ENCODE results near the gene ACADSB. TPM values are rescaled to one million over a fixed set of nuclear protein-coding genes. Genes with fewer than 3 reads are reported as not detected.

ACADSB gene
- total RNA-seq, 4 donors from 2014 or later, result 18.0 to 36.9 (median 27.4) TPM

DNA sequence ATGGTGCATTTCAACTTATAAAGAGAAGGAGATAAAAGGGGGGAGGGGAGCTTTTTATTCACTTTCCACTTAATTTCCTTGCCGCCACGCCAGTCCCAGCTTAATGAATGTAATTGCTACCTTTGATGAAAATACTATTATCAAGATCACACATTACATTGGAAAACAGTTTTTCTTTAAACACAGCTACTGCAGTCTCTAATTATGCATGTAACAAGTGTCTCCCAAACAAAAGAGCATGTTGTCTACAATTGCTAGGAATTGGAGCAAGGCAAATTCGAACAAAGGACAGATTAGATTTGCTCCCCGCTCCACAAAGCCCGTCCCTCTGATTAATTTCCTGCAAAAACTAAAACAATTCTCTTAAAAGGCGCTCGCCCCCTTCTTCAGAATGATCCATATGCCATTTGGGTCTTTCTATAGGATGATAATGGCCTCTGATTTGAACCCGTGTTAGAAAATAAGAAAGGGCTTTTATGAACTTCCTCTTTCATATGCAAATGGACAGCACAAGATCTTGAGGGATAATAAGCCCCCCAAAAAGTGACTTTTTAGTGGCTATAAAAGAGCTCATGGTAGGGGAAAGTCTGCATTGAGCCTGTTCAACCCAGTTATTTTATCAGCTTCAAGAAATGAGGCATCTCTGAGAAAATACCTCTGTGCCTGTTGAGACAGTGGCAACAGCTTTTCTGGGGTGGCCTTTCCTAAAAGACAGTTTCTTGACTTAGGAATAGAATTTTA is 60.6 kb downstream of the ACADSB start:
- H3K4me3 ChIP-seq, result no peak overlapping the region
- peaks cover 33% of the 10 kb centered on the region for H3K27me3 ChIP-seq
- 55% methylated on average over 8 of the region's 8 CpGs for WGBS
- no peak overlapping the region for H3K27ac ChIP-seq
- H3K4me1 ChIP-seq, result no peaks in the 10 kb centered on the region
- H3K36me3 ChIP-seq, result no peaks in the 10 kb centered on the region
- H3K9me3 ChIP-seq, result no peaks in the 10 kb centered on the region
- TF ChIP-seq POLR2AphosphoS5 (IDR thresholded peaks at IDR 0.05) (no peak), CTCF (IDR thresholded peaks at IDR 0.05) (no peak), POLR2A (IDR thresholded peaks at IDR 0.05) (no peak), EP300 (IDR thresholded peaks at IDR 0.05) (no peak)
- DNase-seq (ENCODE audit: low spot score in 2 of 2), result no peak

DNA sequence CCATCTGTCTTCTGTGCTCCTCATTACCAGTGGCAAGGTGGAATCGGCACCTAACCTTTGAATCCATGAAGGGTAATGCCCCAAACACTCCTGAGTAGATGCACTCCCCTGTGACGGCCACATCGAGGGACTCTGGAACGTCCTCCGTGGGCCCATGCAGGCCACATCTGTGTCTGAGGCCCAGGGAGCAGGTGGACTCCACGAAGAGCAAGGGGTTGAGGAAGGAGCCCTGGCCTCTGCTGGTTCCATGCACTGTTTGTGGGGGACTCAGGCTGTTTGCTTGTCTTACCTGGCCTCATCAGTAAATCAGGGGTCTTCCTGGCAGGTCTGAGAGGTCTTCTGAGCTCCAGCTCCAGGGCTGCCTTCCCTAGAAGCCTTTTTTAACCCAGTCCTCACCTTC is 64.4 kb downstream of the ACADSB start:
- 83% methylated on average over 6 of the region's 6 CpGs for WGBS
- Histone ChIP-seq H3K9me3 (no peaks in the 10 kb centered on the region), H3K36me3 (no peaks in the 10 kb centered on the region), H3K27me3 (peaks cover 23% of the 10 kb centered on the region), H3K4me1 (no peaks in the 10 kb centered on the region), H3K27ac (no peak overlapping the region), H3K4me3 (no peak overlapping the region)
- no peak for DNase-seq (ENCODE audit: low spot score in 2 of 2)
- TF ChIP-seq POLR2AphosphoS5 (IDR thresholded peaks at IDR 0.05) (no peak), CTCF (IDR thresholded peaks at IDR 0.05) (no peak)

- peaks cover 23% of the 10 kb centered on the region for H3K27me3 ChIP-seq
- TF ChIP-seq POLR2AphosphoS5 (IDR thresholded peaks at IDR 0.05), result no peak
- TF ChIP-seq EP300 (IDR thresholded peaks at IDR 0.05), result no peak
- TF ChIP-seq CTCF (IDR thresholded peaks at IDR 0.05), result no peak
- no peak for TF ChIP-seq POLR2A (IDR thresholded peaks at IDR 0.05)
- no peaks in the 10 kb centered on the region for H3K9me3 ChIP-seq
- no peak overlapping the region for H3K27ac ChIP-seq
- no peaks in the 10 kb centered on the region for H3K4me1 ChIP-seq
- H3K36me3 ChIP-seq, result no peaks in the 10 kb centered on the region
- WGBS, result 78% methylated on average over 5 of the region's 5 CpGs
- no peak for DNase-seq (ENCODE audit: low spot score in 2 of 2)
- H3K4me3 ChIP-seq, result no peak overlapping the region
Observed at GRCh38 chr10:123074215-123074614, 65.4 kb downstream of the ACADSB start.

- no peaks in the 10 kb centered on the region for H3K9me3 ChIP-seq
- no peak overlapping the region for H3K27ac ChIP-seq
- H3K4me1 ChIP-seq, result no peaks in the 10 kb centered on the region
- H3K4me3 ChIP-seq, result no peak overlapping the region
- WGBS, result 87% methylated on average over 7 of the region's 7 CpGs
- TF ChIP-seq POLR2A (IDR thresholded peaks at IDR 0.05) (no peak), POLR2AphosphoS5 (IDR thresholded peaks at IDR 0.05) (no peak), EP300 (IDR thresholded peaks at IDR 0.05) (no peak), CTCF (IDR thresholded peaks at IDR 0.05) (no peak)
- H3K27me3 ChIP-seq, result peaks cover 17% of the 10 kb centered on the region
- no peak for DNase-seq (ENCODE audit: low spot score in 2 of 2)
- no peaks in the 10 kb centered on the region for H3K36me3 ChIP-seq
Observed at GRCh38 chr10:123081896-123082295, 73.1 kb downstream of the ACADSB start.

DNA sequence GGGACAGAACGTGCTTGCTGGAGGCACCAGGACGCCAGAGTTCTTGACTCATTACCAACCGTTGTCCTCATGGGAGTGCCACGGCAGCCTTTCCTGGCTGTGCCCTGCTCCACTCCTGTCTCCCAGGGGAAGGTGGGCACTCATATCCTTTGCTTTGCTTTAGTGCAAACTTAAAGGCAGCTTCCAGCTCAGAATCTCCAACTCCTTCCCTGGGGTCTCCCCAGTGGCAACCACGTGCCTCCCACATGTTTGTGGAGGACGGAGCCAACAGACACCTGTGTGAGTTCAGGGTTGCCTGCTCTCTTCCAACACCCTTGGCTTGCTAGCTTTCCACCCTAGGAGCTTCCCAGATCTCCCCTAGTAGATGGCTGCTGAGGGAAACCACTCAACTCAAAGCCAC is 75.0 kb downstream of the ACADSB start:
- H3K27me3 ChIP-seq, result peaks cover 19% of the 10 kb centered on the region
- no peak for DNase-seq (ENCODE audit: low spot score in 2 of 2)
- no peaks in the 10 kb centered on the region for H3K4me1 ChIP-seq
- no peak overlapping the region for H3K27ac ChIP-seq
- WGBS, result 84% methylated on average over 4 of the region's 6 CpGs
- H3K4me3 ChIP-seq, result no peak overlapping the region
- H3K36me3 ChIP-seq, result no peaks in the 10 kb centered on the region
- no peaks in the 10 kb centered on the region for H3K9me3 ChIP-seq
- TF ChIP-seq CTCF (IDR thresholded peaks at IDR 0.05) (no peak), POLR2A (IDR thresholded peaks at IDR 0.05) (no peak), EP300 (IDR thresholded peaks at IDR 0.05) (no peak), POLR2AphosphoS5 (IDR thresholded peaks at IDR 0.05) (no peak)

All from suprapubic skin (tissue), 4 donors.